K562 (cell line): ENCODE results near the gene SULT1A3. TPM values are rescaled to one million over a fixed set of nuclear protein-coding genes. Genes with fewer than 3 reads are reported as not detected.
"Not testable (repeated sequence)": the region's sequence is repeated elsewhere in the genome, so short reads cannot be mapped to it uniquely, and the experiment has no call there.

ENCODE experiments used
- ATAC-seq: fragments of 200-7000 bp; cut with Tn5 transposase; 3 replicates; pipeline ENCODE4 v1.9.1; 2020; ENCODE audit warnings: moderate library complexity
- BruUV-seq: library from RNA; stranded (reverse); fragments of 400-500 nt; replicated peaks from 2 replicates; lab custom pipeline; 2021; lab: Mats Ljungman, UMichigan
- CTCF ChIA-PET: fragments of 300-600 bp; formaldehyde crosslinking; extraction: SDS; loops from one replicate; lab custom pipeline; 2021; ENCODE audit warnings: low intra/inter-chr PET ratio; lab: Yijun Ruan, JAX
- POLR2A ChIA-PET: fragments of 300-600, 350-650 bp; sonication (Branson Sonifier 250); formaldehyde crosslinking; extraction: SDS; loops from one replicate; lab custom pipeline; 2021; ENCODE audit warnings: antibody characterized with exemption, inconsistent platforms; lab: Yijun Ruan, JAX
- DNase-seq, 4 experiments: peaks; one replicate each; pipeline versions ENCODE4 v3.0.0 to v3.0.0-alpha.2; 2011 to 2018; ENCODE audit warnings: low spot score in 3 of 4, mixed read lengths in 3 of 4; ENCODE audit errors: extremely low read depth in 1 of 4
- FAIRE-seq: peaks from 2 replicates; lab custom pipeline; 2011; peaks lifted over from hg19 to GRCh38; lab: Jason Lieb, UNC
- H2AFZ ChIP-seq: 2 replicates; pipeline ENCODE4 v1.6.0; 2011; ENCODE audit warnings: low read depth, low read length, control low read depth, inconsistent platforms
- H3K27ac ChIP-seq: fragments of 200-600 bp; 3 replicates; pipeline ENCODE4 v1.8.0; 2011; ENCODE audit warnings: low read depth, mild to moderate bottlenecking, control low read depth, inconsistent platforms, low read length, moderate library complexity, mixed read lengths; ENCODE audit errors: extremely low read depth
- H3K27me3 ChIP-seq, 2 experiments: fragments of 300-600 bp in 1 of 2; 2 replicates in 1 of 2; 3 replicates in 1 of 2; pipeline versions ENCODE4 v1.6.0 to v1.8.0; 2011; ENCODE audit warnings: inconsistent platforms in 2 of 2, low read length in 2 of 2, mild to moderate bottlenecking in 1 of 2, mixed read lengths in 1 of 2, moderate library complexity in 1 of 2; ENCODE audit not compliant: control insufficient read depth in 2 of 2, insufficient read depth in 2 of 2
- H3K36me3 ChIP-seq: fragments of 300-600 bp; 3 replicates; pipeline ENCODE4 v1.8.0; 2011; ENCODE audit warnings: mild to moderate bottlenecking, low read length, inconsistent platforms; ENCODE audit not compliant: control insufficient read depth, insufficient read depth
- H3K4me1 ChIP-seq, 2 experiments: fragments of 200-600 bp in 1 of 2; replicated peaks in 1 of 2; 2 replicates in 1 of 2; 3 replicates in 1 of 2; pipeline versions ENCODE4 v1.5.1 to v1.8.0; 2011; ENCODE audit warnings: inconsistent platforms in 2 of 2, low read length in 2 of 2, mild to moderate bottlenecking in 1 of 2, mixed read lengths in 1 of 2, moderate library complexity in 1 of 2; ENCODE audit not compliant: control insufficient read depth in 2 of 2, insufficient read depth in 2 of 2
- H3K4me2 ChIP-seq: 2 replicates; pipeline ENCODE4 v1.6.1; 2011; ENCODE audit warnings: low read length, control low read depth, inconsistent platforms, mixed read lengths; ENCODE audit not compliant: insufficient read depth
- H3K4me3 ChIP-seq: fragments of 200-600 bp; sonication (generic), shearing (Covaris generic); 2 replicates; pipeline ENCODE4 v1.5.1; 2016; ENCODE audit warnings: control low read depth, inconsistent platforms
- H3K79me2 ChIP-seq: fragments of 200-600 bp; 3 replicates; pipeline ENCODE4 v1.8.0; 2011; ENCODE audit warnings: low read length, inconsistent platforms; ENCODE audit not compliant: control insufficient read depth, insufficient read depth
- H3K9ac ChIP-seq, 2 experiments: 2 replicates each; pipeline versions ENCODE4 v1.6.0 to v1.6.1; 2011; ENCODE audit warnings: low read depth in 2 of 2, low read length in 2 of 2, control low read depth in 1 of 2, inconsistent platforms in 1 of 2, mild to moderate bottlenecking in 1 of 2, mixed read lengths in 1 of 2; ENCODE audit not compliant: insufficient read depth in 1 of 2
- H3K9me1 ChIP-seq: one replicate; pipeline ENCODE4 v1.6.0; 2011; ENCODE audit warnings: inconsistent platforms, mild to moderate bottlenecking, low read length, moderate library complexity; ENCODE audit not compliant: control insufficient read depth, insufficient read depth
- H3K9me3 ChIP-seq: replicated peaks from 2 replicates; pipeline ENCODE4 v1.5.1; 2011; ENCODE audit warnings: low read depth, low read length, inconsistent platforms; ENCODE audit not compliant: control insufficient read depth, insufficient read depth
- H4K20me1 ChIP-seq: replicated peaks from 2 replicates; pipeline ENCODE4 v1.6.1; 2011; ENCODE audit warnings: low read length, inconsistent platforms, mixed read lengths; ENCODE audit not compliant: control insufficient read depth, insufficient read depth
- BRF1 ChIP-seq: IDR thresholded peaks from 3 replicates; pipeline ENCODE4 v1.6.1; 2011; ENCODE audit warnings: borderline replicate concordance, mild to moderate bottlenecking; ENCODE audit not compliant: insufficient read length; ENCODE audit errors: extremely low read depth
- CEBPB ChIP-seq: fragments of 450-650 bp; IDR thresholded peaks from 2 replicates; pipeline ENCODE4 v1.6.1; 2016; ENCODE audit warnings: missing genetic modification characterization, missing compliant biosample characterization
- ELF1 ChIP-seq: fragments of 200-800 bp; sonication (Bioruptor generic); IDR thresholded peaks from 2 replicates; pipeline ENCODE4 v1.6.1; 2016; ENCODE audit warnings: missing genetic modification characterization, missing compliant biosample characterization
- FIP1L1 ChIP-seq: fragments of 200-400 bp; formaldehyde crosslinking; IDR thresholded peaks from 2 replicates; pipeline ENCODE4 v1.6.1; 2018; ENCODE audit warnings: mild to moderate bottlenecking, low read depth, low read length; ENCODE audit not compliant: poor library complexity, severe bottlenecking
- GABPB2 ChIP-seq: fragments of 250-450 bp; sonication (Bioruptor Pico); conservative IDR thresholded peaks from 2 replicates; pipeline ENCODE4 v1.5.1; 2021; ENCODE audit warnings: mild to moderate bottlenecking
- HCFC1 ChIP-seq: IDR thresholded peaks from 2 replicates; pipeline ENCODE4 v1.6.1; 2012; ENCODE audit warnings: low read depth, low read length, improper control_type of control experiment
- SAFB2 ChIP-seq: fragments of 200-400 bp; formaldehyde crosslinking; IDR thresholded peaks from 2 replicates; pipeline ENCODE4 v1.6.1; 2018; ENCODE audit warnings: borderline replicate concordance, low read length, low read depth, moderate library complexity; ENCODE audit not compliant: severe bottlenecking
- SMARCA5 ChIP-seq: fragments of 450-650 bp; IDR thresholded peaks from 2 replicates; pipeline ENCODE4 v1.6.1; 2016
- SMARCE1 ChIP-seq: fragments of 450-650 bp; IDR thresholded peaks from 2 replicates; pipeline ENCODE4 v1.7.1; 2016; ENCODE audit warnings: mild to moderate bottlenecking
- SOX6 ChIP-seq: fragments of 450-650 bp; IDR thresholded peaks from 2 replicates; pipeline ENCODE4 v1.6.1; 2014; ENCODE audit warnings: mild to moderate bottlenecking
- SPI1 ChIP-seq: IDR thresholded peaks from 2 replicates; pipeline ENCODE4 v1.6.1; 2011; ENCODE audit warnings: low read depth, low read length, control low read depth, borderline replicate concordance
- ZNF766 ChIP-seq: fragments of 200-800 bp; sonication (Bioruptor generic); conservative IDR thresholded peaks from 2 replicates; pipeline ENCODE4 v1.6.1; 2016; ENCODE audit warnings: missing genetic modification characterization, missing compliant biosample characterization
- ZZZ3 ChIP-seq: fragments of 450-650 bp; IDR thresholded peaks from 2 replicates; pipeline ENCODE4 v1.6.1; 2016; ENCODE audit warnings: antibody characterized with exemption, mild to moderate bottlenecking, moderate library complexity
- WGBS: fragments of 100-300 bp; shearing (Covaris generic); methylation state at CpG from one replicate; pipeline ENCODE4 v1.1.6; 2016; ENCODE audit warnings: low coverage, mixed read lengths; ENCODE audit not compliant: insufficient coverage; ENCODE audit errors: missing lambda C conversion rate; 5-methylcytosine and 5-hydroxymethylcytosine counted together
- in situ Hi-C: fragments of 300-500 bp; cut with MboI; formaldehyde crosslinking; loops from 4 replicates; pipeline ENCODE4 v1.15.0; 2018; ENCODE audit warnings: inconsistent platforms, mixed read lengths
- intact Hi-C: fragments of 100-400 bp; cut with micrococcal nuclease; formaldehyde crosslinking; loops from 2 replicates; pipeline ENCODE4 v1.14.2; 2022
- polyA plus RNA-seq, 8 experiments: library from polyadenylated mRNA; depleted of rRNA in 4 of 8; stranded (reverse) in 5 of 8; unstranded in 3 of 8; fragments of >200 nt; fragmentation: Nextera tagmentation in 2 of 8; fragmentation: Illumina TruSeq in 1 of 8; extraction: Ambion mirVana in 2 of 8; extraction: Trizol in 1 of 8; gene quantifications; 2 replicates each; pipeline versions ENCODE4 v1.2.1 to v1.2.3, GENCODE V29; 2011 to 2014; ENCODE audit warnings: inconsistent platforms in 1 of 8, missing spikeins in 1 of 8
- total RNA-seq, 7 experiments: library from RNA; depleted of rRNA in 6 of 7; stranded (reverse); fragments of >200 nt in 6 of 7; fragmentation: Illumina TruSeq in 2 of 7; extraction: Trizol in 2 of 7; gene quantifications; 2 replicates each; pipeline versions ENCODE4 v1.2.1 to v1.2.3, GENCODE V29; 2011 to 2021; ENCODE audit warnings: low replicate concordance in 1 of 7

SULT1A3 gene
- total and polyA plus RNA-seq, 9 of the 15 experiments (the other 6 are each of a cell fraction or from before 2014, with no cell fraction given) = 2.4 to 18.0 (median 7.3) TPM

DNA sequence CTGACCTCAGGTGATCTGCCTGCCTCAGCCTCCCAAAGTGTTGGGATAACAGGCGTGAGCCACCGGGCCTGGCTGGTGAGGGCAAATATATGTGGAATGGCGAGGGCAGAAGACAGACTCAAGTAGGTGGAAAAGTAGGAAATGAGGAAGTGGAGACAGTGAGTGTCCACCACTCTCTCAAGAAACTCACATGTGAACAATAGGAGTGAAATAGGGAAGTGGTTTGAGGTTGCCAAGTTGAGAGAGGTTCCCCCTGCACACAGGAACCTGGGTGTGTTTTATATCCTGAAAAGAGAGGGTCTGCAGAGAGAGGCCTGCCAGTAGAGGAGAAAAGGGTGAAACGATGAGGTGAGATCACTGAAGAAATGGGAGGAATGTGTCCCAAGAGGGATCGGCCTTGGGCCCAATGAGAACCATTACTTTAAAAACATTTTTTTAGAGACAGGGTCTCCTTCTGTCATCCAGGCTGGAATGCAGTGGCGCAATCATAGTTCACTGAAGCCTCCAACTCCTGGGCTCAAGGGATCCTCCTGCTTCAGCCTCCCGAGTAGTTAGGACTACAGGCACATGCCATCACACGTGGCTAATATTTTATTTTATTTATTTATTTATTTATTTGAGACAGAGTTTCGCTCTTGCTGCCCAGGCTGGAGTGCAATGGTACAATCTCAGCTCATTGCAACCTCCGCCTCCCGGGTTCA is 32.7 kb upstream of the SULT1A3 start:
- H3K4me1 ChIP-seq = no peaks in the 10 kb centered on the region; a peak in 2 of 5 replicates
- 46% methylated on average over 9 of the region's 11 CpGs for WGBS
- DNase-seq (no peak), ATAC-seq (no peak), FAIRE-seq (no peak)
- no peaks in the 10 kb centered on the region for H3K36me3 ChIP-seq
- TF ChIP-seq BRF1 (no peak), ZNF766 (CRISPR knock-in tag) (peak; percentile 57; the same call in 1 of the 2 replicates), SMARCE1 (peak; percentile 44; the same call in 1 of the 2 replicates), FIP1L1 (no peak), SPI1 (peak; percentile 99), HCFC1 (no peak), GABPB2 (CRISPR knock-in tag) (no peak), SOX6 (peak; percentile 65; the same call in 1 of the 2 replicates), SAFB2 (no peak), ZZZ3 (no peak), SMARCA5 (0 out of 2 replicates have a peak, but pooled peaks have one; percentile 48), CEBPB (tag) (peak; percentile 26; the same call in 1 of the 2 replicates), ELF1 (tag) (0 out of 2 replicates have a peak, but pooled peaks have one; percentile 22)
- intact Hi-C loops = no loop called here
- ChIA-PET CTCF (no interaction called here), POLR2A (no interaction called here)
- no peaks in the 10 kb centered on the region for H3K9me3 ChIP-seq
- no peak overlapping the region for H3K9ac ChIP-seq
- H3K27ac ChIP-seq = no peak overlapping the region
- in situ Hi-C loops = no loop called here
- BruUV-seq = no TSS peak
- H3K79me2 ChIP-seq = no peaks in the 10 kb centered on the region
- no peak overlapping the region for H3K4me3 ChIP-seq
- H3K4me2 ChIP-seq = no peak overlapping the region
- H3K9me1 ChIP-seq = no peaks in the 10 kb centered on the region
- no peaks in the 10 kb centered on the region for H3K27me3 ChIP-seq
- H4K20me1 ChIP-seq = no peaks in the 10 kb centered on the region
- H2AFZ ChIP-seq = no peak overlapping the region

DNA sequence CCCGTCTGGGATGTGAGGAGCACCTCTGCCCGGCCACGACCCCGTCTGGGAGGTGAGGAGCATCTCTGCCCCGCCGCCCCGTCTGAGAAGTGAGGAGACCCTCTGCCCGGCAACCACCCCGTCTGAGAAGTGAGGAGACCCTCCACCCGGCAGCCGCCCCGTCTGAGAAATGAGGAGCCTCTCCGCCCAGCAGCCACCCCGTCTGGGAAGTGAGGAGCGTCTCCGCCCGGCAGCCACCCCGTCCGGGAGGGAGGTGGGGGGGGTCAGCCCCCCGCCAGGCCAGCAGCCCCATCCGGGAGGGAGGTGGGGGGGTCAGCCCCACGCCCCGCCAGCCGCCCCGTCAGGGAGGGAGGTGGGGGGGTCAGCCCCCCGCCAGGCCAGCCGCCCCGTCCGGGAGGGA is 30.3 kb upstream of the SULT1A3 start:
- H4K20me1 ChIP-seq, H3K4me2 ChIP-seq, H3K27ac ChIP-seq, H3K36me3 ChIP-seq, POLR2A ChIA-PET, H2AFZ ChIP-seq, H3K9me1 ChIP-seq, ATAC-seq, H3K27me3 ChIP-seq, DNase-seq, intact Hi-C loops, H3K9ac ChIP-seq, FAIRE-seq, CTCF ChIA-PET, H3K4me3 ChIP-seq, H3K9me3 ChIP-seq, H3K79me2 ChIP-seq, BruUV-seq, H3K4me1 ChIP-seq, in situ Hi-C loops: not testable (repeated sequence)
- WGBS = no CpG with 5 or more reads among the region's 29 CpGs
